Measurements from ENCODE around the gene NIPAL1.
A peak's percentile ranks its signal among the peaks of the same experiment; 100 is the strongest.
"Not testable (repeated sequence)": the region's sequence is repeated elsewhere in the genome, so short reads cannot be mapped to it uniquely, and the experiment has no call there.

NIPAL1 gene

GRCh38 chr4:48016141-48017107, at the start of gene NIPAL1, which contains the start of gene CNGA1:
Gene NIPAL1 (plus strand): TSS chr4:48016772. CDS start chr4:48016840, 68 bp downstream.
Gene CNGA1 (minus strand): TSS chr4:48016681. CDS start chr4:47952689, 63,992 bp downstream.
- Mint-ChIP-seq H3K4me3 (peak within 1 kb of the TSS; percentile 82), H3K27me3 (peaks cover 13% of the 10 kb centered on the region), H3K9me3 (no peaks in the 10 kb centered on the region), H3K27ac (no peak within 1 kb of the TSS), H3K4me1 (peaks cover 12% of the 10 kb centered on the region), H3K36me3 (no peaks in the 10 kb centered on the region)
- peak; percentile 86 for ATAC-seq (ENCODE audit: low read depth)
- DNase-seq (ENCODE audit: low spot score in 2 of 2) = peak; percentile 25 to 60

GRCh38 chr4:47968847-47969246, 47.7 kb upstream of the NIPAL1 start:
- ATAC-seq (ENCODE audit: low read depth) (no peak), DNase-seq (ENCODE audit: low spot score in 2 of 2) (no peak)
- Mint-ChIP-seq H3K36me3 (no peaks in the 10 kb centered on the region), H3K4me1 (peaks cover 7% of the 10 kb centered on the region), H3K27me3 (peaks cover 3% of the 10 kb centered on the region), H3K4me3 (no peak overlapping the region), H3K27ac (no peak overlapping the region), H3K9me3 (no peaks in the 10 kb centered on the region)

GRCh38 chr4:47972181-47972580, 44.4 kb upstream of the NIPAL1 start:
- ATAC-seq (ENCODE audit: low read depth) = peak; percentile 68
- DNase-seq (ENCODE audit: low spot score in 2 of 2) = no peak
- no peak overlapping the region for H3K27ac Mint-ChIP-seq
- peaks cover 7% of the 10 kb centered on the region for H3K4me1 Mint-ChIP-seq
- no peak overlapping the region for H3K4me3 Mint-ChIP-seq
- H3K9me3 Mint-ChIP-seq = no peaks in the 10 kb centered on the region
- no peaks in the 10 kb centered on the region for H3K36me3 Mint-ChIP-seq
- peaks cover 1% of the 10 kb centered on the region for H3K27me3 Mint-ChIP-seq

- H3K27me3 Mint-ChIP-seq = peaks cover 1% of the 10 kb centered on the region
- no peaks in the 10 kb centered on the region for H3K36me3 Mint-ChIP-seq
- no peaks in the 10 kb centered on the region for H3K9me3 Mint-ChIP-seq
- peaks cover 7% of the 10 kb centered on the region for H3K4me1 Mint-ChIP-seq
- ATAC-seq (ENCODE audit: low read depth) (no peak), DNase-seq (ENCODE audit: low spot score in 2 of 2) (no peak)
- H3K27ac Mint-ChIP-seq = no peak overlapping the region
- no peak overlapping the region for H3K4me3 Mint-ChIP-seq
Observed at GRCh38 chr4:47972721-47973120, 43.9 kb upstream of the NIPAL1 start.

GRCh38 chr4:47974566-47974965, 42.0 kb upstream of the NIPAL1 start:
- Mint-ChIP-seq H3K9me3 (no peaks in the 10 kb centered on the region), H3K4me1 (peaks cover 7% of the 10 kb centered on the region), H3K36me3 (no peaks in the 10 kb centered on the region), H3K27ac (no peak overlapping the region), H3K4me3 (no peak overlapping the region), H3K27me3 (peaks cover 1% of the 10 kb centered on the region)
- no peak for DNase-seq (ENCODE audit: low spot score in 2 of 2)
- no peak for ATAC-seq (ENCODE audit: low read depth)

GRCh38 chr4:47990145-47990544, 26.4 kb upstream of the NIPAL1 start:
- DNase-seq (ENCODE audit: low spot score in 2 of 2) = no peak
- Mint-ChIP-seq H3K27ac (no peak overlapping the region), H3K4me1 (no peaks in the 10 kb centered on the region), H3K36me3 (peaks cover 4% of the 10 kb centered on the region), H3K27me3 (peaks cover 7% of the 10 kb centered on the region), H3K4me3 (no peak overlapping the region), H3K9me3 (peaks cover 17% of the 10 kb centered on the region)
- ATAC-seq (ENCODE audit: low read depth) = no peak

GRCh38 chr4:47992475-47992874, 24.1 kb upstream of the NIPAL1 start:
- ATAC-seq (ENCODE audit: low read depth); H3K36me3 Mint-ChIP-seq; H3K4me3 Mint-ChIP-seq; H3K4me1 Mint-ChIP-seq; DNase-seq (ENCODE audit: low spot score in 2 of 2); H3K27me3 Mint-ChIP-seq; H3K27ac Mint-ChIP-seq: not testable (repeated sequence)
- peaks cover 17% of the 10 kb centered on the region for H3K9me3 Mint-ChIP-seq

- DNase-seq (ENCODE audit: low spot score in 2 of 2) = no peak
- Mint-ChIP-seq H3K27me3 (peaks cover 3% of the 10 kb centered on the region), H3K9me3 (peaks cover 9% of the 10 kb centered on the region), H3K4me1 (no peaks in the 10 kb centered on the region), H3K36me3 (peaks cover 2% of the 10 kb centered on the region), H3K4me3 (no peak overlapping the region), H3K27ac (no peak overlapping the region)
- no peak for ATAC-seq (ENCODE audit: low read depth)
Observed at GRCh38 chr4:47996021-47996420, 20.6 kb upstream of the NIPAL1 start.

- H3K36me3 Mint-ChIP-seq = no peaks in the 10 kb centered on the region
- H3K27ac Mint-ChIP-seq = no peak overlapping the region
- no peak for DNase-seq (ENCODE audit: low spot score in 2 of 2)
- H3K9me3 Mint-ChIP-seq = peaks cover 4% of the 10 kb centered on the region
- peaks cover 4% of the 10 kb centered on the region for H3K27me3 Mint-ChIP-seq
- no peak for ATAC-seq (ENCODE audit: low read depth)
- H3K4me1 Mint-ChIP-seq = no peaks in the 10 kb centered on the region
- H3K4me3 Mint-ChIP-seq = no peak overlapping the region
Observed at GRCh38 chr4:48002267-48002666, 14.3 kb upstream of the NIPAL1 start.

- not testable (repeated sequence) for H3K27me3 Mint-ChIP-seq; H3K36me3 Mint-ChIP-seq; ATAC-seq (ENCODE audit: low read depth); H3K9me3 Mint-ChIP-seq; H3K4me3 Mint-ChIP-seq; H3K27ac Mint-ChIP-seq; H3K4me1 Mint-ChIP-seq
- DNase-seq (ENCODE audit: low spot score in 2 of 2) = peak in 1 of 2 donors; percentile 17
Observed at GRCh38 chr4:48003568-48003967, 13.0 kb upstream of the NIPAL1 start.

- Mint-ChIP-seq H3K4me1 (no peaks in the 10 kb centered on the region), H3K4me3 (no peak overlapping the region), H3K27me3 (peaks cover 5% of the 10 kb centered on the region), H3K9me3 (peaks cover 5% of the 10 kb centered on the region), H3K36me3 (no peaks in the 10 kb centered on the region), H3K27ac (no peak overlapping the region)
- DNase-seq (ENCODE audit: low spot score in 2 of 2) (no peak), ATAC-seq (ENCODE audit: low read depth) (no peak)
Observed at GRCh38 chr4:48005781-48006180, 10.8 kb upstream of the NIPAL1 start.

GRCh38 chr4:48008021-48008596, 8.5 kb upstream of the NIPAL1 start:
- H3K4me3 Mint-ChIP-seq = no peak overlapping the region
- peaks cover 8% of the 10 kb centered on the region for H3K27me3 Mint-ChIP-seq
- H3K9me3 Mint-ChIP-seq = peaks cover 5% of the 10 kb centered on the region
- no peak for DNase-seq (ENCODE audit: low spot score in 2 of 2)
- no peaks in the 10 kb centered on the region for H3K36me3 Mint-ChIP-seq
- no peaks in the 10 kb centered on the region for H3K4me1 Mint-ChIP-seq
- no peak overlapping the region for H3K27ac Mint-ChIP-seq
- no peak for ATAC-seq (ENCODE audit: low read depth)

- not testable (repeated sequence) for H3K27ac Mint-ChIP-seq; DNase-seq (ENCODE audit: low spot score in 2 of 2); H3K4me3 Mint-ChIP-seq; H3K4me1 Mint-ChIP-seq; H3K9me3 Mint-ChIP-seq; H3K36me3 Mint-ChIP-seq; ATAC-seq (ENCODE audit: low read depth)
- H3K27me3 Mint-ChIP-seq = peaks cover 16% of the 10 kb centered on the region
Observed at GRCh38 chr4:48010906-48011305, 5.7 kb upstream of the NIPAL1 start.

GRCh38 chr4:48011722-48012121, 4.8 kb upstream of the NIPAL1 start:
- DNase-seq (ENCODE audit: low spot score in 2 of 2) = no peak
- Mint-ChIP-seq H3K9me3 (peaks cover 1% of the 10 kb centered on the region), H3K27me3 (peaks cover 16% of the 10 kb centered on the region), H3K27ac (no peak overlapping the region), H3K4me3 (no peak overlapping the region), H3K4me1 (peaks cover 6% of the 10 kb centered on the region), H3K36me3 (no peaks in the 10 kb centered on the region)
- no peak for ATAC-seq (ENCODE audit: low read depth)

Data from memory B cell (primary cell).